Fibroblast of lung (primary cell): ENCODE data around the gene EXOC6.

Source experiments
- EZH2 ChIP-seq: IDR thresholded peaks from 2 replicates; pipeline ENCODE4 v1.5.1; 2012; ENCODE audit warnings: low read length, control low read depth, mild to moderate bottlenecking; ENCODE audit errors: missing control alignments
- TF ChIP-seq, protein P1 (sequence below), 2 donors: IDR thresholded peaks in 1 of 2; conservative IDR thresholded peaks in 1 of 2; 1 replicate in 1 of 2; 2 replicates in 1 of 2; pipeline ENCODE4 v1.5.1; 2011 to 2012; ENCODE audit warnings: low read length in 2 of 2, control low read depth in 1 of 2, inconsistent platforms in 1 of 2, low read depth in 1 of 2, mild to moderate bottlenecking in 1 of 2

DNA sequence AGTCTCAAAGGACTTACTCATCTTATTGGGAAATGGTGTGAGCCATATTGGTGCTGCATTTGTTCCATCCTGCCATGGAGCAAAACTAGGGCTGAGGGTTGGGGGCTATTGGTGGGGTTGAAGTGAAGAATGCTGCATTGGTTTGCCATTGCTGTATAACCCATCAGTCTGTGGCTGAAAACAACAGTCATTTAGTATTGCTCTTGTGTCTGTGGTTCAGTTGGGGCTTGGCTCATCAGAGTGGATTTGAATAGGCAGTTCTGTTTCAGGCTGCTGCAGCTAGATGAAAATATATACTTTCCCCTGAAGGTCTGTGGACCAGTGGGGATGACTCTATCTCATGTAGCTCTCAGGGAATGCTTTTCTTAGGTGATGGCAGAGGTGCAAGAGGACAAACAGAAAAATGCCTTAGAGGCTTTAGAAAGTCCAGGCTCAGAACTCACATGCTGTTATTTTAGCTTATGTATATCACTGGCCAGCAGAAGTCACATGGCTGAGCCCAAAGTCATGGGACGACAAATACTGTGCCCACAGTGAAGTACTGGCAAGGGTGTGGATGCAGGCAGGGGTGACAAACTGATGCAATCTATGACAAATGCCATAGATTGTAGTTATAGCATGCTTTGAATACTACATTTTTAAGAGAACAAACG is 15.2 kb upstream of the EXOC6 start:
- TF ChIP-seq, protein P1, sequence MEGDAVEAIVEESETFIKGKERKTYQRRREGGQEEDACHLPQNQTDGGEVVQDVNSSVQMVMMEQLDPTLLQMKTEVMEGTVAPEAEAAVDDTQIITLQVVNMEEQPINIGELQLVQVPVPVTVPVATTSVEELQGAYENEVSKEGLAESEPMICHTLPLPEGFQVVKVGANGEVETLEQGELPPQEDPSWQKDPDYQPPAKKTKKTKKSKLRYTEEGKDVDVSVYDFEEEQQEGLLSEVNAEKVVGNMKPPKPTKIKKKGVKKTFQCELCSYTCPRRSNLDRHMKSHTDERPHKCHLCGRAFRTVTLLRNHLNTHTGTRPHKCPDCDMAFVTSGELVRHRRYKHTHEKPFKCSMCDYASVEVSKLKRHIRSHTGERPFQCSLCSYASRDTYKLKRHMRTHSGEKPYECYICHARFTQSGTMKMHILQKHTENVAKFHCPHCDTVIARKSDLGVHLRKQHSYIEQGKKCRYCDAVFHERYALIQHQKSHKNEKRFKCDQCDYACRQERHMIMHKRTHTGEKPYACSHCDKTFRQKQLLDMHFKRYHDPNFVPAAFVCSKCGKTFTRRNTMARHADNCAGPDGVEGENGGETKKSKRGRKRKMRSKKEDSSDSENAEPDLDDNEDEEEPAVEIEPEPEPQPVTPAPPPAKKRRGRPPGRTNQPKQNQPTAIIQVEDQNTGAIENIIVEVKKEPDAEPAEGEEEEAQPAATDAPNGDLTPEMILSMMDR (conservative IDR thresholded peaks at IDR 0.05 in 1 of 2, IDR thresholded peaks at IDR 0.05 in 1 of 2; ENCODE audit: low read depth in 1 of 2, low read length in 2 of 2): no peak
- TF ChIP-seq EZH2: no peak
